ENCODE measurements around the gene IL13. TPM values are rescaled to one million over a fixed set of nuclear protein-coding genes. Genes with fewer than 3 reads are reported as not detected.

The IL13 gene
- total and polyA plus RNA-seq, 2 donors from 2014 or later = not detected

DNA sequence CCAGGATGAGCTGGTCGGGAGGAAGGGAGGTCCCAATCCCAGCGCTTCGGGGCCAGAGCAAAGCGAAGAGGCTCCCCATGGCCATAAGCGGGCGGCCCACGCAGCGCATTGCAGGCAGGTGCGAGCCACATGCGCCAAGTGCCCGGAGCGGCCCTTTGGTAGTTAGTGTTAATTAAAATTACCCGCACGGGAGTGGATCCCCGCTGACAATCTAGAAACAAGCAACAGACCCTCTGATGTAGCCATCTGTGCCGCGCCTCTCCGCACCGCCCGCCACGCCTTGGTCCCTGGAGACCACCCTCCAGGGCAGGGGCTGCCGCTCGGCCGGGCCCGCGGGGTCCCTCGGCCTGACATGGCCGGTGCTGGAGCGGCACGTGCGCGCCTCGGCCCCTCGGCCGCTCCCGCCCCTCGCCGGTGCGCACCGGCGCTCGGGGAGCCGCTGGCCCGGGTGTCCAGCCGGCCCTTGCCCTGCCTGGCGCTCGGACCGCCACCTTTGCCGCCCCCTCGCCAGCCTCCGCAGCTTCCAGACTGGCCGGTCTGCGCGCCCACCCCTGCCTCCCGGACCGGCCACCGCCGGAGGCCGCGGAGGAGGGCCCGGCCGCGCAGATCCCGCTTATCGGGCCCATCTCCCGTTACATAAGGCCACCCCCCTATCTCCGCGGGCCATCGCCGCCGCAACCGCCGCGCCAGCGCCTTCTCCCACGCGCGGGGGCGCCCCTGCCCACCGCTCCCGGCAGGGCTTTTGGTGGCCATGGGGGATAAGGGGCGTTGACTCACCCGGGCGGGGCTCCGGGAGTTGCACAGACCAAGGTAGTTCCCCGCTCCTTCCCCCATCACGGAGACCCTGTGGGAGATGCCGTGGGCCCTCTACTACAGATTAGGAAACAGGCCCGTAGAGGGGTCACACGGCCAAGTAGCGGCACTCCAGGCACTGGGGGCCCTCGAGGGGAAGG is 1.9 kb upstream of the IL13 start:
- H3K27ac ChIP-seq (ENCODE audit: low read depth in 2 of 2, low read length in 2 of 2) = no peak overlapping the region
- H3K4me3 ChIP-seq (ENCODE audit: low read length in 3 of 3) = peak overlapping the region in 1 of 3 donors; percentile 29
- intact Hi-C loops (cut with DNase I) = no loop called here
- FAIRE-seq = no peak
- H3K27me3 ChIP-seq (ENCODE audit: control insufficient read depth, insufficient read depth, low read length) = peaks cover 2% of the 10 kb centered on the region
- TF ChIP-seq, protein P1, sequence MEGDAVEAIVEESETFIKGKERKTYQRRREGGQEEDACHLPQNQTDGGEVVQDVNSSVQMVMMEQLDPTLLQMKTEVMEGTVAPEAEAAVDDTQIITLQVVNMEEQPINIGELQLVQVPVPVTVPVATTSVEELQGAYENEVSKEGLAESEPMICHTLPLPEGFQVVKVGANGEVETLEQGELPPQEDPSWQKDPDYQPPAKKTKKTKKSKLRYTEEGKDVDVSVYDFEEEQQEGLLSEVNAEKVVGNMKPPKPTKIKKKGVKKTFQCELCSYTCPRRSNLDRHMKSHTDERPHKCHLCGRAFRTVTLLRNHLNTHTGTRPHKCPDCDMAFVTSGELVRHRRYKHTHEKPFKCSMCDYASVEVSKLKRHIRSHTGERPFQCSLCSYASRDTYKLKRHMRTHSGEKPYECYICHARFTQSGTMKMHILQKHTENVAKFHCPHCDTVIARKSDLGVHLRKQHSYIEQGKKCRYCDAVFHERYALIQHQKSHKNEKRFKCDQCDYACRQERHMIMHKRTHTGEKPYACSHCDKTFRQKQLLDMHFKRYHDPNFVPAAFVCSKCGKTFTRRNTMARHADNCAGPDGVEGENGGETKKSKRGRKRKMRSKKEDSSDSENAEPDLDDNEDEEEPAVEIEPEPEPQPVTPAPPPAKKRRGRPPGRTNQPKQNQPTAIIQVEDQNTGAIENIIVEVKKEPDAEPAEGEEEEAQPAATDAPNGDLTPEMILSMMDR (IDR thresholded peaks at IDR 0.05; ENCODE audit: borderline replicate concordance, extremely low read depth, insufficient read depth) = no peak
- no peak overlapping the region for H3K9ac ChIP-seq (ENCODE audit: low read length in 3 of 3)
- H3K4me1 ChIP-seq (ENCODE audit: control insufficient read depth in 2 of 3, insufficient read depth in 2 of 3, low read depth in 1 of 3, low read length in 3 of 3) = peaks cover 0 to 2% (median 0%) of the 10 kb centered on the region in 3 donors
- H3K9me3 ChIP-seq (ENCODE audit: control insufficient read depth in 2 of 3, insufficient read depth in 1 of 3, low read length in 3 of 3) = no peaks in the 10 kb centered on the region
- peak in 3 of 5 donors; percentile 36 to 53 (median 40) for DNase-seq
- no peaks in the 10 kb centered on the region for H3K36me3 ChIP-seq (ENCODE audit: control insufficient read depth in 2 of 3, insufficient read depth in 3 of 3, low read length in 3 of 3)

GRCh38 chr5:132656774-132657355 is 1.1 kb upstream of the IL13 start:
- intact Hi-C loops (cut with DNase I) = no loop called here
- FAIRE-seq (no peak), DNase-seq (no peak)
- Histone ChIP-seq H3K4me1 (ENCODE audit: control insufficient read depth in 2 of 3, insufficient read depth in 2 of 3, low read depth in 1 of 3, low read length in 3 of 3) (peaks cover 0 to 2% (median 0%) of the 10 kb centered on the region in 3 donors), H3K36me3 (ENCODE audit: control insufficient read depth in 2 of 3, insufficient read depth in 3 of 3, low read length in 3 of 3) (no peaks in the 10 kb centered on the region), H3K9me3 (ENCODE audit: control insufficient read depth in 2 of 3, insufficient read depth in 1 of 3, low read length in 3 of 3) (no peaks in the 10 kb centered on the region), H3K9ac (ENCODE audit: low read length in 3 of 3) (no peak overlapping the region), H3K27ac (ENCODE audit: low read depth in 2 of 2, low read length in 2 of 2) (no peak overlapping the region), H3K4me3 (ENCODE audit: low read length in 3 of 3) (peak overlapping the region in 1 of 3 donors; percentile 29), H3K27me3 (ENCODE audit: control insufficient read depth, insufficient read depth, low read length) (peaks cover 2% of the 10 kb centered on the region)
- TF ChIP-seq, protein P1 (IDR thresholded peaks at IDR 0.05; ENCODE audit: borderline replicate concordance, extremely low read depth, insufficient read depth) = no peak

- peaks cover 2% of the 10 kb centered on the region for H3K27me3 ChIP-seq (ENCODE audit: control insufficient read depth, insufficient read depth, low read length)
- no peaks in the 10 kb centered on the region for H3K9me3 ChIP-seq (ENCODE audit: control insufficient read depth in 2 of 3, insufficient read depth in 1 of 3, low read length in 3 of 3)
- H3K4me3 ChIP-seq (ENCODE audit: low read length in 3 of 3) = no peak overlapping the region
- intact Hi-C loops (cut with DNase I) = no loop called here
- peaks cover 0 to 2% (median 0%) of the 10 kb centered on the region in 3 donors for H3K4me1 ChIP-seq (ENCODE audit: control insufficient read depth in 2 of 3, insufficient read depth in 2 of 3, low read depth in 1 of 3, low read length in 3 of 3)
- FAIRE-seq = no peak
- H3K36me3 ChIP-seq (ENCODE audit: control insufficient read depth in 2 of 3, insufficient read depth in 3 of 3, low read length in 3 of 3) = no peaks in the 10 kb centered on the region
- H3K9ac ChIP-seq (ENCODE audit: low read length in 3 of 3) = no peak overlapping the region
- H3K27ac ChIP-seq (ENCODE audit: low read depth in 2 of 2, low read length in 2 of 2) = no peak overlapping the region
- TF ChIP-seq, protein P1 (IDR thresholded peaks at IDR 0.05; ENCODE audit: borderline replicate concordance, extremely low read depth, insufficient read depth) = no peak
- no peak for DNase-seq
Measured at GRCh38 chr5:132658381-132659302, 669 bp downstream of the IL13 start.

Measured in kidney (tissue), 14 donors.